HFFc6 (cell line): ENCODE data around the gene PARVA. TPM values are rescaled to one million over a fixed set of nuclear protein-coding genes. Genes with fewer than 3 reads are reported as not detected.

ENCODE experiments used
- DNase-seq: peaks from one replicate; pipeline ENCODE4 v3.0.0-alpha.2; 2018
- H3K27ac Mint-ChIP-seq: 2 replicates; pipeline ENCODE4 v1.8.0; 2020; ENCODE audit warnings: mild to moderate bottlenecking, mixed read lengths
- H3K27me3 Mint-ChIP-seq: 2 replicates; pipeline ENCODE4 v1.8.0; 2021; ENCODE audit warnings: mild to moderate bottlenecking, moderate library complexity, mixed read lengths; ENCODE audit not compliant: insufficient read depth
- H3K36me3 Mint-ChIP-seq: 2 replicates; pipeline ENCODE4 v1.8.0; 2021; ENCODE audit warnings: low read depth, mixed read lengths
- H3K4me1 Mint-ChIP-seq: 2 replicates; pipeline ENCODE4 v1.8.0; 2020; ENCODE audit warnings: low read depth, mixed read lengths
- H3K4me3 Mint-ChIP-seq: 2 replicates; pipeline ENCODE4 v1.8.0; 2020; ENCODE audit warnings: mild to moderate bottlenecking, moderate library complexity, mixed read lengths
- H3K9me3 Mint-ChIP-seq: 2 replicates; pipeline ENCODE4 v1.8.0; 2020; ENCODE audit warnings: mild to moderate bottlenecking, mixed read lengths
- total RNA-seq, 6 experiments: library from RNA; stranded (reverse); fragmentation: NEBNext Ultra II Directional; extraction: Animal tissue kit (Norgen Biotek cat#: 25700); gene quantifications; 2 replicates in 1 of 6; 3 replicates in 5 of 6; pipeline ENCODE4 v1.2.3, GENCODE V29; 2021
- TF ChIP-seq, protein P1 (sequence below): fragments of 200-600 bp; sonication (generic); IDR thresholded peaks from 2 replicates; pipeline ENCODE4 v1.5.0; 2021; ENCODE audit warnings: antibody characterized with exemption, mild to moderate bottlenecking

Gene PARVA
- total RNA-seq, 6 experiments from 2014 or later, result 150 to 237 (median 184) TPM

DNA sequence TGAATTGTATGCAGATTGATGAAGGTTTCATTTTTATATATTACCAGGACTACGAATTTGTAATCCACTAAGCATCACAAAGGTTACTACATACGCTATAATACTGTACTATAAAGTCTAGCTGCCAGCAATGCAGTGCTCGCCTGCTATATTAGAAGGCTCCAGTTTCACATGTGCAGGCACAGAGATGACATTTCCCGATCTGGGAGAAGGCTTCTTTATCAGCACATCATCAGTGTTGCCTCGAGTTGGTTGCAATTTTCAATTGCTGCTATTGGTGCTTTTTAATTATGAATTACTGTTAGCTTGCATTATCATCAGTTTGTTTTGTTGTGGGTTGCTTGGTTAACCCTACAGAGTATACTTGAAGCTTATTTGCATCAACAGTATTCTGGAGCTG is 153.6 kb downstream of the PARVA start:
- DNase-seq, result no peak
- Mint-ChIP-seq H3K36me3 (peaks cover 40% of the 10 kb centered on the region), H3K27ac (no peak overlapping the region), H3K4me3 (no peak overlapping the region), H3K27me3 (peaks cover 8% of the 10 kb centered on the region; the same call in 1 of the 2 replicates), H3K9me3 (no peaks in the 10 kb centered on the region), H3K4me1 (peaks cover 53% of the 10 kb centered on the region)
- TF ChIP-seq, protein P1, sequence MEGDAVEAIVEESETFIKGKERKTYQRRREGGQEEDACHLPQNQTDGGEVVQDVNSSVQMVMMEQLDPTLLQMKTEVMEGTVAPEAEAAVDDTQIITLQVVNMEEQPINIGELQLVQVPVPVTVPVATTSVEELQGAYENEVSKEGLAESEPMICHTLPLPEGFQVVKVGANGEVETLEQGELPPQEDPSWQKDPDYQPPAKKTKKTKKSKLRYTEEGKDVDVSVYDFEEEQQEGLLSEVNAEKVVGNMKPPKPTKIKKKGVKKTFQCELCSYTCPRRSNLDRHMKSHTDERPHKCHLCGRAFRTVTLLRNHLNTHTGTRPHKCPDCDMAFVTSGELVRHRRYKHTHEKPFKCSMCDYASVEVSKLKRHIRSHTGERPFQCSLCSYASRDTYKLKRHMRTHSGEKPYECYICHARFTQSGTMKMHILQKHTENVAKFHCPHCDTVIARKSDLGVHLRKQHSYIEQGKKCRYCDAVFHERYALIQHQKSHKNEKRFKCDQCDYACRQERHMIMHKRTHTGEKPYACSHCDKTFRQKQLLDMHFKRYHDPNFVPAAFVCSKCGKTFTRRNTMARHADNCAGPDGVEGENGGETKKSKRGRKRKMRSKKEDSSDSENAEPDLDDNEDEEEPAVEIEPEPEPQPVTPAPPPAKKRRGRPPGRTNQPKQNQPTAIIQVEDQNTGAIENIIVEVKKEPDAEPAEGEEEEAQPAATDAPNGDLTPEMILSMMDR, result no peak

DNA sequence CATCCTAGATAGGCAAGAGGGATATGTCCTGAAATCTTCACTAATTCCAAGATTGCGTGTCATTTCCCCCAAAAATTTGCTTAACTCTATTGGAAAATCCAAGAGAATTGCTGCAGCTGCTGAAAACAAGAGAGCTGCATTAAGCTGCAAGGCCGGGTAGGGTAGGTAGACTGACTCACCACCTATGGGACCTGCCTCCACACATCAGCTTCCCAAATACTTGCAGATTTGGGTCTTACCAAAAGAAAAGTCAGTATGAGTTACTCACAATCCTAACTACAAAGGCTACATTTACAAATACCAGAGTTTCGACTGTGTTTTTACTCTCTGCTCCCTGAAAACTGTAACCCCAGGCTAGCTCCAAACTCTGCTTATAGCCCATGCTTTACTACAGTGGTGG is 154.3 kb downstream of the PARVA start:
- TF ChIP-seq, protein P1, result no peak
- H3K27ac Mint-ChIP-seq, result no peak overlapping the region; the same call in 1 of the 2 replicates
- H3K36me3 Mint-ChIP-seq, result peaks cover 40% of the 10 kb centered on the region
- H3K9me3 Mint-ChIP-seq, result no peaks in the 10 kb centered on the region
- peaks cover 50% of the 10 kb centered on the region for H3K4me1 Mint-ChIP-seq
- peaks cover 8% of the 10 kb centered on the region; the same call in 1 of the 2 replicates for H3K27me3 Mint-ChIP-seq
- no peak for DNase-seq
- no peak overlapping the region for H3K4me3 Mint-ChIP-seq

DNA sequence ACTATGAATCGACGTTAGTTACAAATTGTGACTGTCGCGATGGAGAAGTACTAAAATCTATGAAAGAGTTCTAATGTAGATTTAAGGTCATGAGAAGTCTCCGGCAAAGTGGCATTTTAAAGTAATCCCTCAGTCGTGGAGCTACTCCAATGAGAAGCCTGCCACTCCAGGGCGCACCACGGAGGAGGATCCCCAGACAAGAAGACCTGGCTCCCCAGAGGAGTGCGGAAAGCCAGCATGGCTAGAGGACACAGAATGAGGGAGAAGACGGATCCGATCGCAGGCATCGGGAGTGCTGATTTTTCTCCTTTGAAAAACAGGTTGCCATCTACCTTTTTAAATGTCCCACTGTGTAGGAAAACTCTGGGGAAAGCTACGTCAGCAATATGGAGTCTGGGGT is 155.2 kb downstream of the PARVA start:
- no peak overlapping the region; the same call in 1 of the 2 replicates for H3K4me3 Mint-ChIP-seq
- no peaks in the 10 kb centered on the region for H3K9me3 Mint-ChIP-seq
- H3K36me3 Mint-ChIP-seq, result peaks cover 40% of the 10 kb centered on the region
- H3K27ac Mint-ChIP-seq, result no peak overlapping the region
- no peak for DNase-seq
- H3K27me3 Mint-ChIP-seq, result peaks cover 8% of the 10 kb centered on the region
- peaks cover 52% of the 10 kb centered on the region for H3K4me1 Mint-ChIP-seq
- TF ChIP-seq, protein P1, result no peak

DNA sequence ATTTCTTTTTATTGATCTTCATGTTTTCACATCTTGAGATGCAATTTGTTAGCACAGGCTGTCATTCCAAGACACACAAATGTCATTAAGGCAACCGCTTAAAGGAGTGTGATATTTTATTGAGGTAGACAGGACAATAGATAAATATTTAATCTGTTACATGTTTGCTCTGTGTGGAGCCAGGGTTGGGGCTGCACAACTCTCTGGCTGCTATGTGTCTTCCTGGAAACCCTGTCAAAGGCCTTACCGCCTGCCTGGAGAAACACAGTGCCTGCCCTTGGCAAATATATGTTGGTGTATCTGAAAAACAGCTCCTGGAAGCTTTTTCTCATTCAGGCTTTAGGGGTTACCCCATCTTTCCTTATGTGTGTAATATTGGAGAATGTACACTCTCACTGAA is 157.2 kb downstream of the PARVA start:
- no peak overlapping the region; the same call in 1 of the 2 replicates for H3K4me3 Mint-ChIP-seq
- H3K4me1 Mint-ChIP-seq, result peaks cover 58% of the 10 kb centered on the region
- H3K27ac Mint-ChIP-seq, result no peak overlapping the region
- H3K27me3 Mint-ChIP-seq, result peaks cover 18% of the 10 kb centered on the region
- TF ChIP-seq, protein P1, result no peak
- no peak for DNase-seq
- H3K36me3 Mint-ChIP-seq, result peaks cover 30% of the 10 kb centered on the region
- H3K9me3 Mint-ChIP-seq, result no peaks in the 10 kb centered on the region

DNA sequence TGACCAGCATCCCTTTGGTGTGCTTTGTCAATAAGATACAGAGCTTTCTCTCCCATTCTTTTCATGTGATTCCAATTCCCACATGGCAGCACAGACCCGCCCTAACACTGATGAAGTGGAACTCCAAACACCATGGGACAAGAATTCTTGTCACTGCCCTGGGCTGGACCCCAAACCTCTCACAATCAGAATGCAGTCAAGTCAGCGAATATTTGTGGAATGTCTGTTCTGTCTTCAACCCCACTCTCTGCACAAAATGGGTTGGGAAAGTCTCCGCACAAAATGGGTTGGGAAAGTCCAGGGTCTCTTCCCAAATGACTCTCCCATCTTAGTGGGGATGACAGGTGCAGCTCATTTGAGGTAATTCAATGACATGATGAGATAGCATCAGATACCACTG is 157.9 kb downstream of the PARVA start:
- no peak for DNase-seq
- Mint-ChIP-seq H3K9me3 (no peaks in the 10 kb centered on the region), H3K36me3 (peaks cover 29% of the 10 kb centered on the region), H3K27ac (no peak overlapping the region), H3K27me3 (peaks cover 20% of the 10 kb centered on the region), H3K4me3 (no peak overlapping the region), H3K4me1 (peaks cover 58% of the 10 kb centered on the region)
- TF ChIP-seq, protein P1, result no peak

DNA sequence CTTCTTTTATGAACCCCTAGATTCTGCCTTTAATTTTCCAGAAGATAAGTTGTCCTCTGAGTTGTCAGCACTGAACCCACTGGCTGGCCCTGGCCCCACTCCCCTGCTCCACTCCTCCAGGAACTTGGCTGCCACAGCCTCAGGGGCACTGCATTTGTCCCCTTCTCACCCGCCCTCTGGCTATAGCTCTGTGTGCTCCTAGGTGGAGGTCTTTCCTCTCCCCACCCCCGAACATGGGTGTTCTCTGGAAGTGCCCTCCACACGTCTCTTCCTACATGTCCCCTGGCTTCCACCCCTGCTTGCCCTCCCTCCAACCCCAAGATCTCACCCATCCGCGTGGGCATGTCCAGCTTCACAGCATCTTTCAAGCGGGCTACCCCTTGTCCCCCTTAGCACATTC is 159.2 kb downstream of the PARVA start:
- DNase-seq, result no peak
- no peaks in the 10 kb centered on the region for H3K9me3 Mint-ChIP-seq
- H3K27me3 Mint-ChIP-seq, result peaks cover 20% of the 10 kb centered on the region
- no peak overlapping the region for H3K4me3 Mint-ChIP-seq
- peaks cover 60% of the 10 kb centered on the region for H3K4me1 Mint-ChIP-seq
- peaks cover 24% of the 10 kb centered on the region for H3K36me3 Mint-ChIP-seq
- H3K27ac Mint-ChIP-seq, result peak overlapping the region; percentile 42
- TF ChIP-seq, protein P1, result no peak
